Uterus (tissue), 2 donors: ENCODE measurements around the gene RPS6KA2.

ENCODE experiments used
- POLR2A ChIP-seq, 2 donors: fragments of 450-650 bp; IDR thresholded peaks; one replicate each; pipeline ENCODE4 v1.6.1; 2016; ENCODE audit warnings: antibody characterized with exemption in 2 of 2, mild to moderate bottlenecking in 1 of 2, moderate library complexity in 1 of 2
- TF ChIP-seq, protein P1 (sequence below), 4 experiments: fragments of 200-600 bp in 2 of 4; fragments of 450-650 bp in 2 of 4; sonication (generic) in 2 of 4; IDR thresholded peaks; one replicate each; pipeline ENCODE4 v1.5.1; 2016 to 2019; ENCODE audit warnings: antibody characterized with exemption in 4 of 4, mild to moderate bottlenecking in 2 of 4, moderate library complexity in 1 of 4

DNA sequence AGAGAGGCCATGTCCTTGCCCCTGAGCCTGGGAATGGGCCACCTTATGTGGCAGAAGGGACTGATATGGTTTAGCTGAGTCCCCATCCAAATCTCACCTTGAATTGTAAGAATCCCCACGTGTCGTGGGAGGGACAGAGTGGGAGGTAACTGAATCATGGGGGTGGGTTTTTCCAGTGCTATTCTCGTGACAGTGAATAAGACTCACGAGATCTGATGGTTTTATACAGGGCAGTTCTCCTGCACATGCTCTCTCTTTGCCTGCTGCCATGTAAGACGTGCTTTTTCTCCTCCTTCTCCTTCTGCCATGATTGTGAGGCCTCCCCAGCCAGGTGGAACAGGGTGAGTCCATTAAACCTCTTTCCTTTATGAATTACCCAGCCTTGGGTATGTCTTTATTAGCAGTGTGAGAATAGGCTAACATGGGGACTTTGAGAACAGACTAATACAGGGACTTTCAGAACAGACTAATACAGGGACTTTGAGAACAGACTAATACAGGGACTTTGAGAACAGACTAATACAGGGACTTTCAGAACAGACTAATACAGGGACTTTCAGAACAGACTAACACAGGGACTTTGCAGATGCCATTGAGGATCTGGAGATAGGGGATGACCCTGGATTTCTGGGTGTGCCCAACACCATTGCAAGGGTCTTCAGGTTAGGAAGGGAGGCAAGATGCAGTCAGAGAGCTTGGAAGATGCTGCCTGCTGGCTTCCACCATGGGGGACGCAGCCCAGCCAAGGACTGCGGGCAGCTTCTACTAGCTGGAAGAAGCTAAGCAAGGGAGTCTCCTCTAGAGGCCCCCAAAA lies 127.5 kb downstream of the RPS6KA2 start:
- TF ChIP-seq, protein P1, sequence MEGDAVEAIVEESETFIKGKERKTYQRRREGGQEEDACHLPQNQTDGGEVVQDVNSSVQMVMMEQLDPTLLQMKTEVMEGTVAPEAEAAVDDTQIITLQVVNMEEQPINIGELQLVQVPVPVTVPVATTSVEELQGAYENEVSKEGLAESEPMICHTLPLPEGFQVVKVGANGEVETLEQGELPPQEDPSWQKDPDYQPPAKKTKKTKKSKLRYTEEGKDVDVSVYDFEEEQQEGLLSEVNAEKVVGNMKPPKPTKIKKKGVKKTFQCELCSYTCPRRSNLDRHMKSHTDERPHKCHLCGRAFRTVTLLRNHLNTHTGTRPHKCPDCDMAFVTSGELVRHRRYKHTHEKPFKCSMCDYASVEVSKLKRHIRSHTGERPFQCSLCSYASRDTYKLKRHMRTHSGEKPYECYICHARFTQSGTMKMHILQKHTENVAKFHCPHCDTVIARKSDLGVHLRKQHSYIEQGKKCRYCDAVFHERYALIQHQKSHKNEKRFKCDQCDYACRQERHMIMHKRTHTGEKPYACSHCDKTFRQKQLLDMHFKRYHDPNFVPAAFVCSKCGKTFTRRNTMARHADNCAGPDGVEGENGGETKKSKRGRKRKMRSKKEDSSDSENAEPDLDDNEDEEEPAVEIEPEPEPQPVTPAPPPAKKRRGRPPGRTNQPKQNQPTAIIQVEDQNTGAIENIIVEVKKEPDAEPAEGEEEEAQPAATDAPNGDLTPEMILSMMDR (IDR thresholded peaks at IDR 0.05): no peak
- TF ChIP-seq POLR2A (IDR thresholded peaks at IDR 0.05): no peak
